ENCODE data around the gene SASH1. TPM values are rescaled to one million over a fixed set of nuclear protein-coding genes. Genes with fewer than 3 reads are reported as not detected.

Gene SASH1
- total and polyA plus RNA-seq, 9 of the 15 experiments (the other 6 are each of a cell fraction or from before 2014, with no cell fraction given): 0.35 to 3.5 (median 1.6) TPM

DNA sequence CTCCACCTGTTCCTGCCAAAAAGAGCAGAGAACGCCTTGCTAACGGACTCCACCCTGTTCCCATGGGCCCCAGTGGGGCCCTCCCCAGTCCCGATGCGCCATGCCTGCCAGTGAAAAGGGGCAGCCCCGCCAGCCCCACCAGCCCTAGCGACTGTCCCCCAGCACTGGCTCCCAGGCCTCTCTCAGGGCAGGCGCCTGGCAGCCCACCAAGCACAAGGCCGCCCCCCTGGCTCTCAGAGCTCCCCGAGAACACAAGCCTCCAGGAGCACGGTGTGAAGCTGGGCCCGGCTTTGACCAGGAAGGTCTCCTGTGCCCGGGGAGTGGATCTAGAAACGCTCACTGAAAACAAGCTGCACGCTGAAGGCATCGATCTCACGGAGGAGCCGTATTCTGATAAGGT is 201.8 kb downstream of the SASH1 start (continued):
- TF ChIP-seq, protein P1, sequence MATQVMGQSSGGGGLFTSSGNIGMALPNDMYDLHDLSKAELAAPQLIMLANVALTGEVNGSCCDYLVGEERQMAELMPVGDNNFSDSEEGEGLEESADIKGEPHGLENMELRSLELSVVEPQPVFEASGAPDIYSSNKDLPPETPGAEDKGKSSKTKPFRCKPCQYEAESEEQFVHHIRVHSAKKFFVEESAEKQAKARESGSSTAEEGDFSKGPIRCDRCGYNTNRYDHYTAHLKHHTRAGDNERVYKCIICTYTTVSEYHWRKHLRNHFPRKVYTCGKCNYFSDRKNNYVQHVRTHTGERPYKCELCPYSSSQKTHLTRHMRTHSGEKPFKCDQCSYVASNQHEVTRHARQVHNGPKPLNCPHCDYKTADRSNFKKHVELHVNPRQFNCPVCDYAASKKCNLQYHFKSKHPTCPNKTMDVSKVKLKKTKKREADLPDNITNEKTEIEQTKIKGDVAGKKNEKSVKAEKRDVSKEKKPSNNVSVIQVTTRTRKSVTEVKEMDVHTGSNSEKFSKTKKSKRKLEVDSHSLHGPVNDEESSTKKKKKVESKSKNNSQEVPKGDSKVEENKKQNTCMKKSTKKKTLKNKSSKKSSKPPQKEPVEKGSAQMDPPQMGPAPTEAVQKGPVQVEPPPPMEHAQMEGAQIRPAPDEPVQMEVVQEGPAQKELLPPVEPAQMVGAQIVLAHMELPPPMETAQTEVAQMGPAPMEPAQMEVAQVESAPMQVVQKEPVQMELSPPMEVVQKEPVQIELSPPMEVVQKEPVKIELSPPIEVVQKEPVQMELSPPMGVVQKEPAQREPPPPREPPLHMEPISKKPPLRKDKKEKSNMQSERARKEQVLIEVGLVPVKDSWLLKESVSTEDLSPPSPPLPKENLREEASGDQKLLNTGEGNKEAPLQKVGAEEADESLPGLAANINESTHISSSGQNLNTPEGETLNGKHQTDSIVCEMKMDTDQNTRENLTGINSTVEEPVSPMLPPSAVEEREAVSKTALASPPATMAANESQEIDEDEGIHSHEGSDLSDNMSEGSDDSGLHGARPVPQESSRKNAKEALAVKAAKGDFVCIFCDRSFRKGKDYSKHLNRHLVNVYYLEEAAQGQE (IDR thresholded peaks at IDR 0.05; ENCODE audit: borderline replicate concordance): no peak
- TF ChIP-seq, protein P1 (CRISPR knock-in tag; IDR thresholded peaks at IDR 0.05; ENCODE audit: low read depth): no peak
- TF ChIP-seq TAL1 (IDR thresholded peaks at IDR 0.05) (no peak), ZNF551 (CRISPR knock-in tag; IDR thresholded peaks at IDR 0.05) (no peak), CHD4 (IDR thresholded peaks at IDR 0.05; ENCODE audit: insufficient read depth, insufficient replicate concordance, low read depth, low read length, poor library complexity, severe bottlenecking) (no peak)
- TF ChIP-seq, protein P2, sequence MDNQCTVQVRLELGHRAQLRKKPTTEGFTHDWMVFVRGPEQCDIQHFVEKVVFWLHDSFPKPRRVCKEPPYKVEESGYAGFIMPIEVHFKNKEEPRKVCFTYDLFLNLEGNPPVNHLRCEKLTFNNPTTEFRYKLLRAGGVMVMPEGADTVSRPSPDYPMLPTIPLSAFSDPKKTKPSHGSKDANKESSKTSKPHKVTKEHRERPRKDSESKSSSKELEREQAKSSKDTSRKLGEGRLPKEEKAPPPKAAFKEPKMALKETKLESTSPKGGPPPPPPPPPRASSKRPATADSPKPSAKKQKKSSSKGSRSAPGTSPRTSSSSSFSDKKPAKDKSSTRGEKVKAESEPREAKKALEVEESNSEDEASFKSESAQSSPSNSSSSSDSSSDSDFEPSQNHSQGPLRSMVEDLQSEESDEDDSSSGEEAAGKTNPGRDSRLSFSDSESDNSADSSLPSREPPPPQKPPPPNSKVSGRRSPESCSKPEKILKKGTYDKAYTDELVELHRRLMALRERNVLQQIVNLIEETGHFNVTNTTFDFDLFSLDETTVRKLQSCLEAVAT (IDR thresholded peaks at IDR 0.05): no peak
- TF ChIP-seq, protein P3, sequence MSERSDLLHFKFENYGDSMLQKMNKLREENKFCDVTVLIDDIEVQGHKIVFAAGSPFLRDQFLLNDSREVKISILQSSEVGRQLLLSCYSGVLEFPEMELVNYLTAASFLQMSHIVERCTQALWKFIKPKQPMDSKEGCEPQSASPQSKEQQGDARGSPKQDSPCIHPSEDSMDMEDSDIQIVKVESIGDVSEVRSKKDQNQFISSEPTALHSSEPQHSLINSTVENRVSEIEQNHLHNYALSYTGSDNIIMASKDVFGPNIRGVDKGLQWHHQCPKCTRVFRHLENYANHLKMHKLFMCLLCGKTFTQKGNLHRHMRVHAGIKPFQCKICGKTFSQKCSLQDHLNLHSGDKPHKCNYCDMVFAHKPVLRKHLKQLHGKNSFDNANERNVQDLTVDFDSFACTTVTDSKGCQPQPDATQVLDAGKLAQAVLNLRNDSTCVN (CRISPR knock-in tag; IDR thresholded peaks at IDR 0.05): no peak
- TF ChIP-seq, protein P4, sequence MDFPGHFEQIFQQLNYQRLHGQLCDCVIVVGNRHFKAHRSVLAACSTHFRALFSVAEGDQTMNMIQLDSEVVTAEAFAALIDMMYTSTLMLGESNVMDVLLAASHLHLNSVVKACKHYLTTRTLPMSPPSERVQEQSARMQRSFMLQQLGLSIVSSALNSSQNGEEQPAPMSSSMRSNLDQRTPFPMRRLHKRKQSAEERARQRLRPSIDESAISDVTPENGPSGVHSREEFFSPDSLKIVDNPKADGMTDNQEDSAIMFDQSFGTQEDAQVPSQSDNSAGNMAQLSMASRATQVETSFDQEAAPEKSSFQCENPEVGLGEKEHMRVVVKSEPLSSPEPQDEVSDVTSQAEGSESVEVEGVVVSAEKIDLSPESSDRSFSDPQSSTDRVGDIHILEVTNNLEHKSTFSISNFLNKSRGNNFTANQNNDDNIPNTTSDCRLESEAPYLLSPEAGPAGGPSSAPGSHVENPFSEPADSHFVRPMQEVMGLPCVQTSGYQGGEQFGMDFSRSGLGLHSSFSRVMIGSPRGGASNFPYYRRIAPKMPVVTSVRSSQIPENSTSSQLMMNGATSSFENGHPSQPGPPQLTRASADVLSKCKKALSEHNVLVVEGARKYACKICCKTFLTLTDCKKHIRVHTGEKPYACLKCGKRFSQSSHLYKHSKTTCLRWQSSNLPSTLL (IDR thresholded peaks at IDR 0.05): no peak
